ENCODE data around the gene ZMIZ1.

- TF ChIP-seq CREB1 (CRISPR knock-in tag; IDR thresholded peaks at IDR 0.05; ENCODE audit: low read depth): no peak
- no peak for TF ChIP-seq CTCF (conservative IDR thresholded peaks at IDR 0.05; ENCODE audit: low read depth in 2 of 2)
- TF ChIP-seq JUNB (IDR thresholded peaks at IDR 0.05; ENCODE audit: unreplicated experiment): no peak
- no peak for TF ChIP-seq ZNF331 (CRISPR knock-in tag; IDR thresholded peaks at IDR 0.05; ENCODE audit: low read depth)
- no peak for TF ChIP-seq EZH2 (IDR thresholded peaks at IDR 0.05; ENCODE audit: low read depth, unreplicated experiment)
- TF ChIP-seq EZH2phosphoT487 (IDR thresholded peaks at IDR 0.05; ENCODE audit: unreplicated experiment): no peak
- TF ChIP-seq ETS1 (IDR thresholded peaks at IDR 0.05): no peak
- no peak for TF ChIP-seq POLR2AphosphoS5 (IDR thresholded peaks at IDR 0.05; ENCODE audit: low read depth)
- TF ChIP-seq, protein P1, sequence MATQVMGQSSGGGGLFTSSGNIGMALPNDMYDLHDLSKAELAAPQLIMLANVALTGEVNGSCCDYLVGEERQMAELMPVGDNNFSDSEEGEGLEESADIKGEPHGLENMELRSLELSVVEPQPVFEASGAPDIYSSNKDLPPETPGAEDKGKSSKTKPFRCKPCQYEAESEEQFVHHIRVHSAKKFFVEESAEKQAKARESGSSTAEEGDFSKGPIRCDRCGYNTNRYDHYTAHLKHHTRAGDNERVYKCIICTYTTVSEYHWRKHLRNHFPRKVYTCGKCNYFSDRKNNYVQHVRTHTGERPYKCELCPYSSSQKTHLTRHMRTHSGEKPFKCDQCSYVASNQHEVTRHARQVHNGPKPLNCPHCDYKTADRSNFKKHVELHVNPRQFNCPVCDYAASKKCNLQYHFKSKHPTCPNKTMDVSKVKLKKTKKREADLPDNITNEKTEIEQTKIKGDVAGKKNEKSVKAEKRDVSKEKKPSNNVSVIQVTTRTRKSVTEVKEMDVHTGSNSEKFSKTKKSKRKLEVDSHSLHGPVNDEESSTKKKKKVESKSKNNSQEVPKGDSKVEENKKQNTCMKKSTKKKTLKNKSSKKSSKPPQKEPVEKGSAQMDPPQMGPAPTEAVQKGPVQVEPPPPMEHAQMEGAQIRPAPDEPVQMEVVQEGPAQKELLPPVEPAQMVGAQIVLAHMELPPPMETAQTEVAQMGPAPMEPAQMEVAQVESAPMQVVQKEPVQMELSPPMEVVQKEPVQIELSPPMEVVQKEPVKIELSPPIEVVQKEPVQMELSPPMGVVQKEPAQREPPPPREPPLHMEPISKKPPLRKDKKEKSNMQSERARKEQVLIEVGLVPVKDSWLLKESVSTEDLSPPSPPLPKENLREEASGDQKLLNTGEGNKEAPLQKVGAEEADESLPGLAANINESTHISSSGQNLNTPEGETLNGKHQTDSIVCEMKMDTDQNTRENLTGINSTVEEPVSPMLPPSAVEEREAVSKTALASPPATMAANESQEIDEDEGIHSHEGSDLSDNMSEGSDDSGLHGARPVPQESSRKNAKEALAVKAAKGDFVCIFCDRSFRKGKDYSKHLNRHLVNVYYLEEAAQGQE (IDR thresholded peaks at IDR 0.05; ENCODE audit: unreplicated experiment): no peak
- TF ChIP-seq STAT1 (IDR thresholded peaks at IDR 0.05; ENCODE audit: unreplicated experiment): no peak
These were observed 164.1 kb downstream of the ZMIZ1 start for GRCh38 chr10:79232864-79233263.

Data from GM23338 (cell line).